GM20431 (cell line): Measurements from ENCODE around the gene RTN4RL1.
"Not testable (repeated sequence)": the region's sequence is repeated elsewhere in the genome, so short reads cannot be mapped to it uniquely, and the experiment has no call there.

Source experiments
- in situ Hi-C: fragments of 300-500 bp; cut with MseI, MboI; formaldehyde crosslinking; loops from one replicate; pipeline ENCODE4 v1.15.0; 2020; ENCODE audit warnings: low sequenced_read_pairs; ENCODE audit not compliant: unreplicated experiment

The RTN4RL1 gene

GRCh38 chr17:1907909-1908698 is 117.0 kb downstream of the RTN4RL1 start:
- in situ Hi-C loops: no loop called here

GRCh38 chr17:1907216-1907631 is 117.9 kb downstream of the RTN4RL1 start:
- in situ Hi-C loops: no loop called here

GRCh38 chr17:1906662-1907101 is 118.5 kb downstream of the RTN4RL1 start:
- in situ Hi-C loops: no loop called here

- in situ Hi-C loops: no loop called here
Measured at GRCh38 chr17:1905190-1905913, 119.8 kb downstream of the RTN4RL1 start.

- in situ Hi-C loops: no loop called here
Measured at GRCh38 chr17:1904273-1905182, 120.6 kb downstream of the RTN4RL1 start.

- in situ Hi-C loops: no loop called here
Measured at GRCh38 chr17:1899403-1900000, 125.6 kb downstream of the RTN4RL1 start.

GRCh38 chr17:1898872-1899271 is 126.3 kb downstream of the RTN4RL1 start:
- in situ Hi-C loops: no loop called here

- in situ Hi-C loops: no loop called here
Measured at GRCh38 chr17:1898332-1898731, 126.8 kb downstream of the RTN4RL1 start.

GRCh38 chr17:1897105-1897656 is 128.0 kb downstream of the RTN4RL1 start:
- in situ Hi-C loops: no loop called here

- in situ Hi-C loops: no loop called here
Measured at GRCh38 chr17:1896243-1897104, 128.7 kb downstream of the RTN4RL1 start.

GRCh38 chr17:1895479-1895878 is 129.7 kb downstream of the RTN4RL1 start:
- in situ Hi-C loops: not testable (repeated sequence)

GRCh38 chr17:1894753-1895339 is 130.3 kb downstream of the RTN4RL1 start:
- in situ Hi-C loops: no loop called here

GRCh38 chr17:1890758-1891450 is 134.2 kb downstream of the RTN4RL1 start:
- in situ Hi-C loops: no loop called here

GRCh38 chr17:1888741-1889140 is 136.4 kb downstream of the RTN4RL1 start:
- in situ Hi-C loops: no loop called here
